ENCODE data around the gene MAP4K5. TPM values are rescaled to one million over a fixed set of nuclear protein-coding genes. Genes with fewer than 3 reads are reported as not detected.

MAP4K5 gene
- total RNA-seq, 1 experiment from 2014 or later, result 42.7 TPM

- Histone ChIP-seq H3K27me3 (ENCODE audit: insufficient read depth, low read length) (no peaks in the 10 kb centered on the region; the same call in 1 of the 2 replicates), H3K27ac (ENCODE audit: insufficient read length, low read depth, low read length) (no peak overlapping the region), H2BK120ac (ENCODE audit: low read depth, low read length, poor library complexity, severe bottlenecking) (no peak overlapping the region), H3K4me1 (ENCODE audit: insufficient read depth, low read length) (peaks cover 6% of the 10 kb centered on the region; the same call in 1 of the 2 replicates), H3K23ac (ENCODE audit: insufficient read length, low read depth, low read length) (no peak overlapping the region), H2AFZ (ENCODE audit: low read length) (no peak overlapping the region), H3K4ac (ENCODE audit: low read depth, low read length) (no peak overlapping the region), H4K8ac (replicated peaks; ENCODE audit: insufficient read length, low read depth, low read length) (no peak overlapping the region), H2BK15ac (ENCODE audit: low read depth, low read length) (no peak overlapping the region), H3T11ph (ENCODE audit: low read length) (no peak overlapping the region), H4K91ac (ENCODE audit: insufficient read length, low read depth, low read length) (no peak overlapping the region), H3K18ac (ENCODE audit: insufficient read length, low read depth, low read length) (no peak overlapping the region), H3K4me2 (ENCODE audit: insufficient read depth, insufficient read length, low read length) (peak overlapping the region; percentile 100), H3K9me3 (ENCODE audit: control insufficient read depth, low read depth, low read length) (no peaks in the 10 kb centered on the region), H3K23me2 (ENCODE audit: insufficient read length, low read depth, low read length, poor library complexity, severe bottlenecking) (peaks cover 10% of the 10 kb centered on the region), H4K20me1 (ENCODE audit: control insufficient read depth, insufficient read depth, insufficient read length) (no peaks in the 10 kb centered on the region), H2AK5ac (ENCODE audit: insufficient read length, low read length) (no peak overlapping the region), H3K9ac (ENCODE audit: extremely low read depth, insufficient read length, low read length) (no peak overlapping the region), H2BK12ac (ENCODE audit: insufficient read length, low read depth, low read length) (no peak overlapping the region), H2BK5ac (ENCODE audit: insufficient read length, low read length) (no peak overlapping the region), H3K79me1 (ENCODE audit: insufficient read depth, low read depth, low read length, poor library complexity, severe bottlenecking) (no peaks in the 10 kb centered on the region), H2BK20ac (ENCODE audit: low read depth, low read length, poor library complexity, severe bottlenecking) (no peak overlapping the region), H3K14ac (ENCODE audit: insufficient read depth, low read length) (no peak overlapping the region), H3K79me2 (ENCODE audit: insufficient read depth, low read length) (no peaks in the 10 kb centered on the region), H4K5ac (ENCODE audit: insufficient read length, low read depth, low read length) (no peak overlapping the region), H3K56ac (ENCODE audit: insufficient read length, low read depth, low read length) (no peak overlapping the region)
- WGBS (ENCODE audit: extremely low coverage, insufficient read length, low lambda C conversion rate), result no CpG with 5 or more reads among the region's 9 CpGs
- no peak for TF ChIP-seq CTCF (conservative IDR thresholded peaks at IDR 0.05)
- Mint-ChIP-seq H3K27ac (no peak overlapping the region), H3K4me1 (peaks cover 15 to 29% of the 10 kb centered on the region in 2 experiments), H3K9me3 (no peaks in the 10 kb centered on the region; a peak in 1 of 5 replicates), H3K4me3 (peak overlapping the region; percentile 68 to 77), H3K36me3 (ENCODE audit: insufficient read depth in 1 of 3, low read depth in 3 of 3) (peaks cover 0 to 3% (median 0%) of the 10 kb centered on the region in 3 experiments; a peak in 2 of 7 replicates), H3K27me3 (ENCODE audit: low read depth) (peaks cover 39% of the 10 kb centered on the region)
- DNase-seq, result no peak
These were observed 134.8 kb downstream of the MAP4K5 start for GRCh38 chr14:50397390-50398188.

Data from H9 (cell line).